Omental fat pad (tissue), 4 donors: ENCODE results near the gene MECP2. TPM values are rescaled to one million over a fixed set of nuclear protein-coding genes. Genes with fewer than 3 reads are reported as not detected.

ENCODE experiments used
- ATAC-seq: fragments of 150-250 bp; one replicate; pipeline ENCODE4 v1.9.1; 2016; ENCODE audit warnings: mild to moderate bottlenecking, moderate library complexity; ENCODE audit not compliant: low FRiP score
- DNase-seq: peaks from one replicate; pipeline ENCODE4 v3.0.0-alpha.2; 2019; ENCODE audit warnings: low spot score
- total RNA-seq, 4 donors: library from RNA; depleted of rRNA; stranded (reverse); fragments of >200 nt; gene quantifications; one replicate each; pipeline ENCODE4 v1.1.0, GENCODE V29; 2016
- TF ChIP-seq, protein P1 (sequence below), 3 donors: fragments of 450-650 bp; IDR thresholded peaks; one replicate each; pipeline ENCODE4 v1.5.1; 2016 to 2017; ENCODE audit warnings: antibody characterized with exemption in 3 of 3, mild to moderate bottlenecking in 3 of 3, moderate library complexity in 2 of 3

Gene MECP2
- total RNA-seq, 4 donors from 2014 or later = 48.8 to 66.7 (median 56.0) TPM

DNA sequence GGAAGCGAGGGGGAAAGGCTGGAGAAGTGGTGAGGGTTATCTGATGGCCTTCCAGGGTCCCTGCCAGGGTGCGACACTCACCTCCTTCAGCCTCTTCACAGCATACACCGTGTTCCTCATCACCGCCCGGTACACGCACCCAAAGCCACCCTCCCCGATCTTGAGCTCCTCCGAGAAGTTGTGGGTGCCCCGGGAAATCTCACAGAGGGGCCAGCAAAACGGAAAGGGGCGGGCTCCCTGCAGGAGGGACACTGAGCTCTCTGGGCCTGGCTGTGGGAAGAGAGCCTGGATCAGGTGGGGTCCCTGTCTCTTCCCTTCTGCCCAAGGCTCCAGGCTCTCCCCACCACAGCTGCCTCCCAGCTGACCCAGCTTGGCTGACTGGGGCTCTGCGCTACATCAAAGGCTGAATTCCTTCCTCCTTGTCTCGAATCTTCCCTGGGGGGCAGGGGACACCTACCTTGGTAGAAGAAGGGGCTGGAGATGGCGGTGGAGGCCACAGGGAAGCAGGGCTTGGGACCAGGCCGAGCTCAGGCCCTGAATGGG, 78.9 kb downstream of the MECP2 start:
- TF ChIP-seq, protein P1, sequence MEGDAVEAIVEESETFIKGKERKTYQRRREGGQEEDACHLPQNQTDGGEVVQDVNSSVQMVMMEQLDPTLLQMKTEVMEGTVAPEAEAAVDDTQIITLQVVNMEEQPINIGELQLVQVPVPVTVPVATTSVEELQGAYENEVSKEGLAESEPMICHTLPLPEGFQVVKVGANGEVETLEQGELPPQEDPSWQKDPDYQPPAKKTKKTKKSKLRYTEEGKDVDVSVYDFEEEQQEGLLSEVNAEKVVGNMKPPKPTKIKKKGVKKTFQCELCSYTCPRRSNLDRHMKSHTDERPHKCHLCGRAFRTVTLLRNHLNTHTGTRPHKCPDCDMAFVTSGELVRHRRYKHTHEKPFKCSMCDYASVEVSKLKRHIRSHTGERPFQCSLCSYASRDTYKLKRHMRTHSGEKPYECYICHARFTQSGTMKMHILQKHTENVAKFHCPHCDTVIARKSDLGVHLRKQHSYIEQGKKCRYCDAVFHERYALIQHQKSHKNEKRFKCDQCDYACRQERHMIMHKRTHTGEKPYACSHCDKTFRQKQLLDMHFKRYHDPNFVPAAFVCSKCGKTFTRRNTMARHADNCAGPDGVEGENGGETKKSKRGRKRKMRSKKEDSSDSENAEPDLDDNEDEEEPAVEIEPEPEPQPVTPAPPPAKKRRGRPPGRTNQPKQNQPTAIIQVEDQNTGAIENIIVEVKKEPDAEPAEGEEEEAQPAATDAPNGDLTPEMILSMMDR (IDR thresholded peaks at IDR 0.05) = no peak
- ATAC-seq (no peak), DNase-seq (no peak)

DNA sequence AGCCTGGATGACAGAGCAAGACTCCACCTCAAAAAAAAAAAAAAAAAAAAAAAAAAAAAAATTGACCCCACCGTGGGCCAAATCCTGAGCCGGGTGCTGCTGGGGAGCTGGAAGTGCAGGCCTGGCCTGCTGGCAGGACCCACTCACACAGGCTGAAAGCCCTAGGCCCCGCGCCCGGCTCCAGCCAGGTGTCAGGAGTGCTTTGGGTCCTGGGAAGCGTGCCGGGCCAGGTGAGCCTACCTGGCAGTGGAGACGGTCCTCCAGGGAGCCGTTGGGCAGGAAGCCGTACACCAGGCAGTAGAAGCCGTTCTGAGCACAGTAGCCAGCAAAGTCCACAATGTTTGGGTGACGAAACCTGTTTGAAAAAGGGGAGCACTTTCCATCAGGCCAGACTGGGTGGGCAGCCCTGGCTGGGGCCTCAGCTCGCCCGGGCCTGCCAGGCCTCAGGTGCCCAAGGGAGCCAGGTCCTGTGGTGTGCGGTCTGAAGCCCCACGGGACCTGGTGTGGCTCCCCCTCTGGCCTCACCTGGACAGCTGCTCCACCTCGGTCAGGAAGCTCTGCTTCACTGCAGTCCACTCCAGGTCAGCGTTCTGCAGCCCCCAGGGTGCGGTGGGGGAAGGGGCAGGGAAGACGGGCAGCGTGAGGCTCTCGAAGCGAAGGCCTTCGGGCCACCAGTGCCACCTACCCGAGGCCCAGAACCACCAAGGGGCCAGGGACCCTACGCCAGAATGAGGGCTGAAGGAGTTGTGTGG, 79.6 kb downstream of the MECP2 start:
- TF ChIP-seq, protein P1 (IDR thresholded peaks at IDR 0.05) = no peak
- DNase-seq (no peak), ATAC-seq (no peak)

DNA sequence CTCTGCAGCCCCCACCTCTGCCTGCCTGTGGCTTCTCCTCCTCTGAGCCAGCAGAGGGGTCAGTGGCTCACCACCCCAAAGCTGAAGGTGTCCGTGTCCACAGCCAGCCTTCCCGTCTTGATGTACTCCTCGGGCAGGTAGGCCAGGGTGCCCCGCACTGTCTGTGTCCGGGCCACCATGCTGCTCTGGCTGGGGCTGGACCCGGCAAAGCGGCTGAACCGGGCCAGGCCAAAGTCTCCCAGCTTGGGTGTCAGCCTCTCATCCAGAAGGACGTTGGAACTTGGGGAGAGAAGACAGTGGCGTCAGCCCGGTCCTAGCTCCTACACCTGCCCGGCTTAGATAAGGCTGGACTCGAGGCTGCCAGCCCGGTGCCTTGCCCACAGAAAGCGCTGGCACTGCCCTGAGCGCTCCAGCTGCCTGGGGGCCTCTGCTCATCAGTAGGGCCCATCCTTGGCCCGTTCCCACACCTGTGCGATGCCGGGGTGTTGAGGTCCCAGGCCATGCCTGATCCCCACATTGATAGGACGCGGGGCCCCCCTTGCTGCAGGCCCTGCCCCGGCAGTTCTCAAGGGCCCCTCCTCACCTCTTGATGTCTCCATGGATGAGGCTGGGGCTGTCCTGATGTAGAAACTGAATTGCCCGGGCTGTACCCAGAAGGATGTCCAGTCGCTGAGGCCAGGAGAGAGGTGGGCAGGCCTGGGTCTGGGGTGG, 81.0 kb downstream of the MECP2 start:
- ATAC-seq (no peak), DNase-seq (no peak)
- TF ChIP-seq, protein P1 (IDR thresholded peaks at IDR 0.05) = no peak

DNA sequence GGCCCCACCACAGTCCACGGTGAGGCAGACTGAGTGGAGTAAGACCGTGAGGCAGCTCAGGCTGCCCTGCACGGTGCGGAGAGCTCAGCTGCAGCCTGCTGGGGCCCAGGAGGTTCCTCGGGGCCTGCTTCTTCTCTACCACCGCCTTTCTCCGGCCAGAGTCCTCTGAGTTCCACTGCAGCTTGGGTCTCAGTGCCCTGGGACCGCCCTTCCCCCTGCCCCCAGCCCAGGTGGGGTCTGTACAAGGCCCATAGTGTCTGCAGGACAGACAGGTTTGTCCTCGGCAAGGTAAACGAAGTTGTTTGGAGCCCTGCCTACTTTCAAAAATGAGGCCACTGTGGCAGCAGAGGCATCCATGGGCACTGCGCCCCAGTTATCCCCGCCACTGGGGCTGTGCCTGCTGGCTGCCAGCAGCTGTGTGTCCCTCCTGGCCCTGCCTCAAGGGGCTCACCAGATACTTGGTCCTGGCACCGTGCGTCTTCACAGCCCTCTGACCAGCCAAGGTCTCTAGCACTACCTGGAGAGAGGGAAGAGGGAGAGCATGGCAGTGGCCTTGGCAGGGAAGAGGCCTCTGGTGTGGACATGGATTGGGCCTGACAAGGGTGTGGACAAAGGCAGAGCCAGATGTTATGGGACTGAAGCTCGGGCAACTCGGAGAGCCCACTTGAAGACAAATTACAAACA, 81.8 kb downstream of the MECP2 start:
- ATAC-seq (no peak), DNase-seq (no peak)
- TF ChIP-seq, protein P1 (IDR thresholded peaks at IDR 0.05) = no peak

DNA sequence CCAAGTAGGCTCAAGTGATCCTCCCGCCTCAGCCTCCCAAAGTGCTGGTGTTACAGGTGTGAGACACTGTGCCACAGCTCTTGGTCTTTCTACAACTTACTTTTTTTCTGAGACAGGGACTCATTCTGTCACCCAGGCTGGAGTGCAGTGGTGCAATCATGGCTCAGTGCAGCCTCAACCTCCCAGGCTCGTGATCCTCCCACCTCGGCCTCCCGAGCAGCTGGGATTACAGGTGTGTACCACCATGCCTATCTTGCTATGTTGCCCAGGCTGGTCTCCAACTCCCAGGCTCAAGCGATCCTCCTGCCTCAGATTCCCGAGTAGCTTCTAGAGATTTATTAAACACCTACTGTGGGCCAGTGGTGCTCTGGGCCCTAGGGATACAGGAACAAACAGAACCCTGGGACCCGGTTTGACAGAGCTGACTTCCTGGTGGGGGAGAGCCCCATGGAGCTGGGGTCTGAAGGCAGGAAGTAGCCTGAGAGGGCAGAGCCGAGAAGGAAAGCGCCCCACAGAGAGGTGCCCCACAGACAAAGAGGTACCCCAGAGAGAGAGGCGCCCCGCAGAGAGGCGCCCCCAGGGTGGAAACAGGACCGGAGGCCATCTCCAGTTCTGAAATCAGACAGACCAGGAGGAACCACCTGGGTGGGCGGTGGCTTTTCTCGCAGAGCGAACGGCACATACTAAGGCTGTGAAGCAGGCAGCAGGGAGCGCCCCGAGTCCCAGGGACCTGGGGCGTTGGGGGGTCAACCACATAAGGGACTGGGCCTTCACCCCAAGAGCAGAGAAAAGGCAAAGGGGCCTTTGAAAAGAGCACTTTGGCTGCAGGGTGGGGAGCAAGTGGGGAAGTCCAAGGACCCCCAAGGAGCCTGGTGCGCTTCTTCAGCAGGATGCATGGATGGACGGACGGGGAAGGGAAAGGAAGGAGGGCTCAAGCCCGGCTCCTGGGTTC, 82.8 kb downstream of the MECP2 start:
- TF ChIP-seq, protein P1 (IDR thresholded peaks at IDR 0.05) = no peak
- ATAC-seq (no peak), DNase-seq (no peak)
